GM18858 (cell line): ENCODE results near the gene AGMAT.
A peak's percentile ranks its signal among the peaks of the same experiment; 100 is the strongest.

ENCODE experiments used
- ATAC-seq: cut with Tn5 transposase; IDR thresholded peaks from one replicate; pipeline ENCODE4 v1.9.1; 2021; ENCODE audit not compliant: unreplicated experiment

The AGMAT gene

GRCh38 chr1:15568387-15569073, 16.3 kb downstream of the AGMAT start:
- ATAC-seq, result no peak

- ATAC-seq, result no peak
These were observed 25.6 kb downstream of the AGMAT start for GRCh38 chr1:15559189-15559810.

GRCh38 chr1:15558516-15558915, 26.3 kb downstream of the AGMAT start:
- no peak for ATAC-seq

GRCh38 chr1:15557594-15557993, 27.3 kb downstream of the AGMAT start:
- ATAC-seq, result no peak

- ATAC-seq, result no peak
These were observed 27.8 kb downstream of the AGMAT start for GRCh38 chr1:15557008-15557407.

- no peak for ATAC-seq
These were observed 34.3 kb downstream of the AGMAT start for GRCh38 chr1:15550573-15550972.

- ATAC-seq, result no peak
These were observed 38.2 kb downstream of the AGMAT start for GRCh38 chr1:15546641-15547040.

- ATAC-seq, result no peak
These were observed 41.0 kb downstream of the AGMAT start for GRCh38 chr1:15543589-15544568.

- no peak for ATAC-seq
These were observed 41.6 kb downstream of the AGMAT start for GRCh38 chr1:15543251-15543588.

- no peak for ATAC-seq
These were observed 42.2 kb downstream of the AGMAT start for GRCh38 chr1:15542388-15543250.

GRCh38 chr1:15541231-15541792, 43.5 kb downstream of the AGMAT start:
- ATAC-seq, result no peak

- no peak for ATAC-seq
These were observed 44.7 kb downstream of the AGMAT start for GRCh38 chr1:15540186-15540585.

- no peak for ATAC-seq
These were observed 46.1 kb downstream of the AGMAT start for GRCh38 chr1:15538771-15539170.

GRCh38 chr1:15531682-15532081, 53.2 kb downstream of the AGMAT start:
- no peak for ATAC-seq

GRCh38 chr1:15531003-15531402, 53.8 kb downstream of the AGMAT start:
- no peak for ATAC-seq

GRCh38 chr1:15526490-15527339, 58.1 kb downstream of the AGMAT start, which contains the start of gene DNAJC16:
Gene DNAJC16, plus strand, starts transcription at chr1:15526848. Its CDS starts 2,258 bp downstream, at chr1:15529106.
- ATAC-seq, result peak; percentile 46

- no peak for ATAC-seq
These were observed 58.8 kb downstream of the AGMAT start for GRCh38 chr1:15526021-15526489.

GRCh38 chr1:15525050-15526020, 59.5 kb downstream of the AGMAT start:
- no peak for ATAC-seq
